ENCODE results near the gene ECT2L.

- TF ChIP-seq POLR2A (IDR thresholded peaks at IDR 0.05; ENCODE audit: low read depth), result no peak
- TF ChIP-seq CTCF (IDR thresholded peaks at IDR 0.05), result no peak
Measured at GRCh38 chr6:138863321-138863720, 67.4 kb downstream of the ECT2L start.

All from esophagus muscularis mucosa (tissue), 3 donors.